Left forelimb (tissue), 1 donor: Measurements from ENCODE around the gene MYO1F.

Experiments used
- DNase-seq: peaks from one replicate; pipeline ENCODE4 v3.0.0-alpha.2; 2018; ENCODE audit warnings: low spot score

MYO1F gene

DNA sequence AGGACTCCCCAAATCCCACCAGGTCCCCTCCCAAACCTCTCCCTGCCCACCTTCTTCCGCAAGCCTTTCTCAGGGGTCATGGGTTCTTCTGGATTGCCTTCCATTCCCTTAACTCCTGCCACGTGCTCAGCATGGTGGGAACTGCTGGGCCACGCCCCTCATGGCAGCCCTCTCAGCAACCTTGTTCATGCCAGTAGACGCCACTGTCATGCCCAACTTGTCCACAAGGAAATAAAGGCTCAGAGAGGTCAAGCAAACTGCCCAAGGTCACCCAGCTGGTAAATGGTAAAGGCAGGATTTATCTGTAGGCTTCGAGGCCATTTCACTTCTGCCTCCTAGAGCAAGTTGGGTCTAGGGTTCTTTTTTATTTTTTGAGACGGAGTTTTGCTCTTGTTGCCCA, 85.7 kb downstream of the MYO1F start:
- DNase-seq, result no peak

DNA sequence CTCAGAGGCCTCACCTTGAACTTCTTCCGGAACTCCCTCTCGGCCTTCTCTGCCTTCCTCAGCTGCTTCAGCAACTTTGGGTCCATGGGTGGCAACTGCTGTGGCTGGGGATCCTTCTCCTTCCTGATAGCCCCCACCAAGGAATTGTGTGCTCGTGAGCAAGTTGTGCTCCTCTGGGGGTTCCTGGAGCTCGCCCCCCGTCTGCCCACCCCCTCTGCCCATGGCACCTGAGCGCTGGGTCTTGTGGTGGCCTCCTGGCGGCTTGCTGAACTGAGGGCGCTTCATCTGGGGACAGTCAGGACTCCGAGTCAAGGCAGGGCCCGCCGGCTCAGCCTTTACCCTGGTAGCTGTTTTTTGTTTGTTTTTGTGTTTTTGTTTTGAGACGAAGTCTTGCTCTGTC, 86.4 kb downstream of the MYO1F start:
- no peak for DNase-seq

DNA sequence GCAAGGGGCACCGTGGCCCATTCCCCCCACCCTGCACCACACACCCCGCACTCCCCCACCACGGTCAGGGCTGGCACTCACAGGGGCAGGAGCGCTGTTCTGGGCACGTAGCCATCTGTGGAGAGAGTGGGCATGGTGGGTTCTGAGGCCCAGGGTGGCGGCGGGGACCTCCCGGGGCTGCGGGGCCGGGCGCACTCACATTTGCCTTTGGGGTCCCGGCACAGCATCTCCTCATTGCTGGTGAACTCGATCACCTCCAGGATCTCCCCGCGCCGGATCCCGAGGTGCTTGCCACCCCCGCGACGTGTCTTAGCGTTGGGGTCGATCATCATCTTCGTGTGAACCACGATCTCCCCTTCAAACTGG, 86.9 kb downstream of the MYO1F start:
- no peak for DNase-seq

DNA sequence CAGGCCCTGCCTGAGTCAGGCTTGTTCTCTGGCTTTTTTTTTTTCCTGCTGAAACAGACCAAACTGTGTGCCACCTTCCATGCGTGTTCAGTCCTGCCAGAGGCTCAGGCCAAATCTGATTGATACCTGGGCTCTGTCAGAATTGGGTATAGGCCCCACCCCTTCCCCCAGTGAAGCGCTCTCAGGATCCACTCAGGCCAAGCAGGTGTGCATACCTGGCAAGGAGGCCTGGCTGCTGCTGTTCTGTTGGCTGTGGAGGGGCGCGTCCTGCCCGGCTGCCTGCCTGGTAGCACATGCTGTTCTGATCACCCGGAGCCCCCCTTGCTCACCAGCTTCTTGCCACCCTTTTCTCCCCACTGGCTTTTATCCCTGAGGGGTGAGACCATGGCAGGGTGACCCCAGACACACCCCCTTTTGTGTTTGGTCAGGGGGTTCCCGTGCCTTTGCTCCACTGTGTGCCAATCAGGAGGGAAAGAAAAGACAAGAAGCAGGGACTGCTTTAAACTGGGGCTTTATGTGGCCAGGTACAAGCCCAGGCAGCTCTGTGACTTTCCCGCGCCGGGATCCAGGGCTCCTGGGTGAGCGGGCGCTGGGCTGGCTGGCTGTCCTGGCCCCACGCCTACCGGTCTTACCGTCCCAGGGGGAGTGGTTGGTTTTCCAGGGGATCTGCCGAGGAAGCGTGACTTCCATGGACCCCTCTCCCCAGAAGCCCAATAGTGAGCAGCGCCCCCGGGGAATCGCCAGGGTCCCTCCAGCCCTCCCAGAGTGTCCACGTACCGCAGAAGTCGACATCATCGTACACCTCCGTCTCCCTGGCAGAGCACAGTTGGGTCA, 87.5 kb downstream of the MYO1F start:
- no peak for DNase-seq

DNA sequence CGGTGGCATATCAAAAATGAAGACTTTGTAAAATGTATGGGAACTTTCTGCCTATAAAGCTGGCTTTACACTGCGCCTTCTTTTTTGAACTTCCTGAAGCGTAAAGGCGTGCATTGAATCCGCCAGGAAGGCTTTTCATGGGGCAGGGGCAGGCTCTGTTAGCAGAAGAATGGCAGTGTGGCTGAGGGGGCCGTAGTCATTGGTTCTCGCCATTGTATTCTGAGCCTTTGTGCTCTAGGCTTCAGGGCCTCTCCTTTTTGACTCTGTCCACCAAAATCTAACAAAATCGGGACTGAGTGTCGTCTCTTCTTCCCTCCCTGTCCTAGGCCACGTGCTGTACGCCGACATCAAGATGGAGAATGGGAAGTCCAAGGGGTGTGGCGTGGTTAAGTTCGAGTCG, 88.9 kb downstream of the MYO1F start:
- DNase-seq, result no peak

DNA sequence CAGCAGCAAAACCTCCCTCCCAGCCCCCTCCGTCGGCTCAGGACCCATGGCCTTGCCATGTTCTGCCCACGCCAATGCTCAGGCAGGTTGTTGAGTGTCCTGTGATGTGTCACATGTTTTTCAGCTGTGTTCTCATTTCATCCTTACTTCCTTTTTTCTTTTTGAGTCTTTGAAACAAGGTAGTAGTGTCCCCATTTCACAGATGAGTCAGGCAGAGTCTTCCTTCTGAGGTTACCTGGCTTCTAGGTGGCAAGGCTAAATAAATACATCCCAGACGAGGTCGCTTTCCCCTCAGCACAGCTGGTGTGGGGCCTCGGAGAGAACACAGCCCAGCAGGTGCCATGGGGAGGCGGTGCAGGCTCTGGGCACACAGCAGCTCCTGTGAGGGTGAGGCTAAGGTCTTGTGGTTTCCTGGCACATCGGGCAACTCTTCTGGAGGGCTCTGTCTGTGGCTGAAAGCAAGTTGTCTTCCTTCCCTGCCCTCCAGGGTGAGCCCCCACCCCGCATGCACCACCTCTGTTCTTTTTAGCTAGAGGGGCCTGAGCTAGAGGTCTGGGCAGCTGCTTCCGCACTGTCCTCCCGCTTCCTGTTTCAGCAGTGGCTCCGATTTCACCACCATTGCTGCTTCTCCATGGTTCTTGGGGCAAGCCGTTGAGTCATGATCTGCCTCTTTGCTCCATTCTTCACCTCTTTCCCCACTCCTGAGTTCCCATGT, 89.9 kb downstream of the MYO1F start:
- DNase-seq, result no peak

DNA sequence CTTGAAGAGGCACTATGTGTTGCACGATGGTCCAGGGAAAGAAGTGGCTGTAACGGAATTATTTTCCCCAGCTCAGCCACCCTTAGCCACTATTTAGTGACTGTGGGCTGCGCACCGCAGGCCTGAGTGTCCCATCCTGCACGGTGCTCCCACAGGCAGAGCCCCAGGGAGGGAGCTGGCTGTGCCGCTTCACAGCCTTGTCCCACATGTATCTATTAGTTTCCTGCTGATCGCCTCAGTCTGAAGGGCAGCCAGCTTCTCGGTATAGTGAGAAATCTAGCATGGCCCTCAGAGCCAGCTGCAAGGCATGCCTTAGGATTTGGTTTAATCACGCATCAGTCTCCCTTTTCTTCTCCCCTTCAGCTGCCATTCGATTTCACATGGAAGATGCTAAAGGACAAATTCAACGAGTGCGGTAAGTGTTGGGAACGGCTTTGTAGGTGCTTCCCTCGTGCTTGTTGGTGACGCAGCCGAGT, 90.5 kb downstream of the MYO1F start:
- no peak for DNase-seq

DNA sequence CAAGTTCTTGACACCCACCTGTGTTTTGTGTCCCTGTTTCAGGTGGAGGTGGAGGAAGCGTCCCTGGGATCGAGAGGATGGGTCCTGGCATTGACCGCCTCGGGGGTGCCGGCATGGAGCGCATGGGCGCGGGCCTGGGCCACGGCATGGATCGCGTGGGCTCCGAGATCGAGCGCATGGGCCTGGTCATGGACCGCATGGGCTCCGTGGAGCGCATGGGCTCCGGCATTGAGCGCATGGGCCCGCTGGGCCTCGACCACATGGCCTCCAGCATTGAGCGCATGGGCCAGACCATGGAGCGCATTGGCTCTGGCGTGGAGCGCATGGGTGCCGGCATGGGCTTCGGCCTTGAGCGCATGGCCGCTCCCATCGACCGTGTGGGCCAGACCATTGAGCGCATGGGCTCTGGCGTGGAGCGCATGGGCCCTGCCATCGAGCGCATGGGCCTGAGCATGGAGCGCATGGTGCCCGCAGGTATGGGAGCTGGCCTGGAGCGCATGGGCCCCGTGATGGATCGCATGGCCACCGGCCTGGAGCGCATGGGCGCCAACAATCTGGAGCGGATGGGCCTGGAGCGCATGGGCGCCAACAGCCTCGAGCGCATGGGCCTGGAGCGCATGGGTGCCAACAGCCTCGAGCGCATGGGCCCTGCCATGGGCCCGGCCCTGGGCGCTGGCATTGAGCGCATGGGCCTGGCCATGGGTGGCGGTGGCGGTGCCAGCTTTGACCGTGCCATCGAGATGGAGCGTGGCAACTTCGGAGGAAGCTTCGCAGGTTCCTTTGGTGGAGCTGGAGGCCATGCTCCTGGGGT, 91.5 kb downstream of the MYO1F start:
- no peak for DNase-seq

DNA sequence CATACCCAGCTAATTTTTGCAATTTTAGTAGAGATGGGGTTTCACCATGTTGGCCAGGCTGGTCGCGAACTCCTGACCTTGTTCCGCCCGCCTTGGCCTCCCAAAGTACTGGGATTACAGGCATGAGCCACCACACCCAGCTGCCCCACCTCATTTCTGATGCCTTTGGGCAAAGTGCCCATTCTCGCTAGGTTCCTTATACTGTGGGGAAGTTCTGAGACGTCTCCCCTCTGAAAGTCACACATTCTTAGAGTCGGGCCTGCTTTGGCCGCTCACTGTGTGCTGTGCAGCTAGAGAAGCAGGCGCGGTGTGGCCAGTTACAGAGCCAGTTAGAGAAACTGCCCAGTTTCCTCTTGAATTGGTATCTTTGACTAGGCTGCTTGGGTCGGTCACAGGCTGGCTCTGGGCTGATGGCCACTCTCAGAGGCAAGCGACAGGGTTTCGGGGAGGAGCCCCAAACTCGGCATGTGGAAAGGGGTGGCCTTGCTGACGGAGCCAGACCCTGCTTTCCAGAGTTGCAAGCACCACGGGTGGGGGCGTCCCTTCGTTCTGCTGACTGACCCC, 92.8 kb downstream of the MYO1F start:
- no peak for DNase-seq

DNA sequence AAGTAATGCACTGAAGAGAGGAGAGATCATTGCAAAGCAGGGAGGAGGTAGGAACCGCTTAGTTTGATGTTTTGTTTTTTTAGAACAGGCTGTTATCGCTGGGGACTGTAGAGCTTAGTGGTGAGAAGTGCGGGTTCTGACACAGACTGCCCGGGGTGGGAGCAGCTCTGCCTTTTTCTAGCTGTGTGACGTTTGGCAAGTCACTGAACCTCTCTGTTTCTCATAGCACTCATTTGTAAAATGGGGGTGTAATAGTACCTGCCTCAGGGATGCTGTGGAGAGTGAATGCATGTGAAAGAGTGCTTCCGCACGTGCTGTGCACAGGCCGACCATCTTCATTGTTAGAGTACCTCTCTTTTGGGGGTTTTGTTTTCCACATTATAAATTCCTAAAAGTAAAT, 94.1 kb downstream of the MYO1F start:
- DNase-seq, result no peak

DNA sequence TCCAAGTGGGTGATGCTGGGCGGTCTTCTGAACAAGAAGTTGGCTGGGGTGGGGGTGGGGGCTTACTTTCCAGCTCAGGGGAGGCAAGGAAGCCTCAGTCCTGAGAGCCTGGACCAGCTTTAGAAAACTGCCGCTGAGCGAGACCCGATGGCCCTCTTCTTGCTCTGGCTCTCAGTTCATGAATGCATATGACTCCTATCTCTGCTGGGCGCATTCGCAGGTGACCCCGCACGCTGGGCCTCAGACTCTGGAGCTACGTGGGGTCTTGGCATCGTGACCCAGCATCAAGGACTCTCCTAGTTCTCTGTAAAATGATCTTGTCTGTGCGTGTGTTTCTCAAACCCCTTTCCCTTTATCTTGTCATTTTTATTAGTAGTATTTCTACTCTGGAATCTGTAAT, 94.5 kb downstream of the MYO1F start:
- DNase-seq, result no peak

DNA sequence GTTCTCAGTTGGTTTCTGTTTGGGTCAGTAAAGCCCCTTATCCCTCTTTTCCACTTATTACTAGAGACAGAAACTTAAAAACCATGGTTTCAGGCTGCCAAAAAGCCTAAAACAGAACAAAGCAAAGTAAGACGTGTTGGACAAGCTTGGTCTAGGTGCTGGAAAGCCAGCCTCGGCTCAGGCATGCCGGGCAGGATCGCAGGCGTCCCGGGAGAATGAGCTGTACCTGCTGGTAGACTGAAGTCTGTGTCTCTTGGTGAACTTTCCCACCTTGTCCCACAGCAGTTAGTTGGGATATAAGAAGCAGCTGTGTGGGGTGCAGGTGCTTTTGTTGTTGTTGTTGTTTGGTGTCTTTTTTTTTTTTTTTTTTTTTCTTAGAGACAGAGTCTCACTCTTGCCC, 95.6 kb downstream of the MYO1F start:
- no peak for DNase-seq

DNA sequence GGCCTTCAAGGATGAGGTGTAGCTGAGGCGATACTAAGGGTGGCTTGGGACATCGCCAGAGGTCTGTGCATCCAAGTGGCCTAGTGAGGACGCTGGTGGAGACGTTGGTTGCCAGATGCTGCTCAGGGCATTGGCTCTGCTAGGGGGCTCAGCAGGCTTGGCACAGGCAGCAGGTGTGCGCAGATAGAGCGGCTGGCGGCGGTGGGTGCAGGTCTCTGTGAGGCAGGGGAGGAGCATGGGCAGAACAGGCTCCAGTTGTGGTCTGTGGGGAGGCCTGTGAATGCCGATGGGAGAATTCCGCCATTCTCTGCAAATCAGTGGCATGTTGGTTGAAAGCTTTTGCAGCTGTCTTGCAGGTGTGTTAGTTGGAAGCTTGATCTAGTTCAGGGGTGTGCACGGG, 96.0 kb downstream of the MYO1F start:
- DNase-seq, result no peak

DNA sequence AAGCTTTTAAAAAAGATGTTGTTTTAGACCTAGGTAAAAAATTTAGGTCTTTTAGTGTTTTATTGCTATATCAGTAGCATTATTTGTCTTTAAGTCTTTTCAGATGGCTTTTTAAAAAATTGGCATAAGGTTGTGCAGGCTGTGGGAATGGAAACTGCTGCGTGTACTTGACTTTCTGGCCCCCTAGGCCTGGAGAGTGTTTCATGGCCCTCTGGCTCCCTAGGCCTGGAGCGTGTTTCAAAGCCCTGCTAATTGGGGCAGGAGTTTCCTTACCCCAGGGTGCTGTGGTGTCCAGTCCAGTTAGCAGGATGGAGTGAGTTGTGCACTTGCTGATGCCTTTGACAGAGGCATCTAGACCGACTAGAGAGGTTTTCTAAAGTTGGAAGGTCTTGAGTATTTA, 98.6 kb downstream of the MYO1F start:
- DNase-seq, result no peak

DNA sequence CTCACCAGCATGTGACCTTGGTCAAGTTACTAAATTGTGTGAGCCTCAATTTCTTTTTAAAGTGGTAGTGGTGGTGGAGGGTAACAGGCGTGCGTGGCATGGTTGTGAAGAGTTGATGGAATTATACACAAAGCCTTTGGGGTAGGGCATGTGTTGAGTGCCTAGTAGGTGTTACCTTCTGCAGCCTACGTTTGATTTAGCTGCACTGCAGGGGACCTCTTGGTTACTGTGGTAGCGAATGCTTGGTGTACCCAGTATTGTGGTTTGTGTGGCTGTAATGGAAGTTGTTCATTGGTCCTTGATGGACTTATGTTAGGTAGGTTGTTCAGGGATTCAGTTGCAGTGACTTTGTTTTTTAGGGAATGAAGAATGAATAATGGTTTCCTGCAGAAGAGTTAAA, 99.4 kb downstream of the MYO1F start:
- DNase-seq, result no peak

DNA sequence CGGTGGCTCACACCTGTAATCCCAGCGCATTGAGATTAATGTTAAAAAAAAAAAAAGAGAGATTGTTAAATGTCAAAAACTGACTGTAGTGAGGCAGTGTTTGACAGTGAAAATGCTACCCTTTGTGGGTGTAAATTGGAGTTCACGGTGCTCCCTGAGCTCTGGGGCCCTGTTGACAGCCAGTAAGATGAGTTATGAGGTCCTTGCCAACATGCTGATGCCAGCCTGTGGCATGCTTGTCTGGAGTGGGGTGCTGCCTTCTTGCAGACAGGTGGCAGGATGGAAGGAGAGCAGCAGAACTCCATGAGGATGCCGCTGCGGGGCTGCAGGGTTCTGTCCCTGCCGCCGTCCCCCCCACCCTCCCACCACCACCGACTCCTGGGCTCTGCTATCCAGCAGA, 100.7 kb downstream of the MYO1F start:
- DNase-seq, result no peak

DNA sequence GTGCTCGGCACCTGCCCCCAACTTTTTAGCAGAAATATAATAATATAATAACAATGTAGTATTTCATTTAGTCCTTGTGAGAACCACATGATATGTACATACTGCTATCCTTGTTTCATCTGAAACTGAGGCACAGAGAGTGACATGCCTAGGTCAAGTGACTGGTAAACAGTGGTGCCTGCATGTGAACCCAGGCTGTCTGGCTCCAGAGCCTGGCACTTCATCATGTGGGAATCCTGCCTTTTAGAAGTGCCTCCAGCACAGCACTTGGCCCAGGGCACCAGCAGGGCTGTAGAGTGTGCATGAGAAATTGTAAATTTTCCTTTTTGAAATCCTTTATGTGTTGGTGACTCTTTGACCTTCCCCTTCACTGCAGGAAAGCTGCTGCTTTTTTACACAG, 102.2 kb downstream of the MYO1F start:
- DNase-seq, result no peak

DNA sequence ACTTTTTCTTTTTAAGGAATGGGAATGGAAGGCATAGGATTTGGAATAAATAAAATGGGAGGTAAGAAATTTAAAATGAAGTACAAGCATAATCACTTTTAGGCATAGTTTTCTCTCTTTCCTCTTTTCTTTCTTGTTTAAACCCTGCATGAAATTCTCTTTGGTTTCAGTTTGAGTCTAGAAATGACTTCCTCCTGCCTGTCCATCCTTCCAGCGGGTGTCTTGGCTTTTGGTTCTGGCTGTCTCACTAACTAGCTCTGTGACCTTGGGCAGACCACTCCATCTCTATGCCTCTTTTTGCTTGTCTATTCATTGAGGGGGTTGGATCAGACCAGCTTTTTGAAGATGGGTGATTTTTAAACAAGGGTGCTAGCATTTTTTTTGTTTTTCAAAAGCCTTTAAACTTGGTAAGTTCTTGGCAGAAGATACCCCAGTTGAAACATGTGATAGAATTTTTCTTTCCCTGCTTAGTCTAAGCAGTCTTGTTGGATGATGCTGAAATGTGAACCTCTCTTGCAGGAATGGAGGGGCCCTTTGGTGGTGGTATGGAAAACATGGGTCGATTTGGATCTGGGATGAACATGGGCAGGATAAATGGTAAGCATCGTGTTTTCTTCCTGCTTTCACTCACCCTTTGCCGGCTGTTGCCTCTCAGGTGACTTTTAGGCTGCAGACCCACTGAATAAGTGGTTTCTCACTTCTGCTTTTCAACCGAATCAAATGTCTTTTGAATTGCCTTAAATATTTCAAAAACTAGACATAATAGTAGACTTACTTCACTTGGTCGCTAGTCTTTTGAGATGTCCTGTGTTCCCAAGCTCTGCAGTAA, 103.4 kb downstream of the MYO1F start:
- DNase-seq, result no peak
